AG09309 (cell line): ENCODE data around the gene OLIG2.

Source experiments
- DNase-seq: peaks from one replicate; pipeline ENCODE4 v3.0.0-alpha.2; 2010; ENCODE audit warnings: low read depth
- H3K4me3 ChIP-seq: 2 replicates; pipeline ENCODE4 v1.5.1; 2011; ENCODE audit warnings: mild to moderate bottlenecking, low read depth, low read length, moderate library complexity; ENCODE audit not compliant: control insufficient read depth
- TF ChIP-seq, protein P1 (sequence below): IDR thresholded peaks from 2 replicates; pipeline ENCODE4 v1.5.1; 2011; ENCODE audit warnings: mild to moderate bottlenecking, low read depth, low read length, inconsistent platforms; ENCODE audit not compliant: insufficient read depth, control insufficient read depth; ENCODE audit errors: missing control alignments

The OLIG2 gene

DNA sequence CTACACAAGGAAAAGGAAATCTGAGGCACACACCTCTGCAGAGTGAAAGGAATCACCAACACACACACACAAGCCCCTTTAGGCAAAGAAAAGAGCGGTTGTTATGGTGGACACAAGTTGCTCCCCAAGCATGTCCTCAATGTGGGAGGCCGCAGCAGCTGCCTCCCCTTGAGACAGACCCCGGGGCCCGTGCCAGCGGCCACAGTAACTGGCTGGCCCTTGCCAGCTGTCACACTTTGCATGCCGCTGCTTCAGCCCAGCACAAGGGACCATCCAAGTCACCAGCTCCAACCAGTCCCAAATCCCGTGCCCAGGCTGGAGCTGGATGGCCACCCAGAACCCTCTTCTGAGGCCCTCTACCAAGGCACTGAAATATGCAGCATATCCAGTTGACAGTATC lies 41.3 kb downstream of the OLIG2 start:
- DNase-seq = no peak
- H3K4me3 ChIP-seq = no peak overlapping the region
- TF ChIP-seq, protein P1, sequence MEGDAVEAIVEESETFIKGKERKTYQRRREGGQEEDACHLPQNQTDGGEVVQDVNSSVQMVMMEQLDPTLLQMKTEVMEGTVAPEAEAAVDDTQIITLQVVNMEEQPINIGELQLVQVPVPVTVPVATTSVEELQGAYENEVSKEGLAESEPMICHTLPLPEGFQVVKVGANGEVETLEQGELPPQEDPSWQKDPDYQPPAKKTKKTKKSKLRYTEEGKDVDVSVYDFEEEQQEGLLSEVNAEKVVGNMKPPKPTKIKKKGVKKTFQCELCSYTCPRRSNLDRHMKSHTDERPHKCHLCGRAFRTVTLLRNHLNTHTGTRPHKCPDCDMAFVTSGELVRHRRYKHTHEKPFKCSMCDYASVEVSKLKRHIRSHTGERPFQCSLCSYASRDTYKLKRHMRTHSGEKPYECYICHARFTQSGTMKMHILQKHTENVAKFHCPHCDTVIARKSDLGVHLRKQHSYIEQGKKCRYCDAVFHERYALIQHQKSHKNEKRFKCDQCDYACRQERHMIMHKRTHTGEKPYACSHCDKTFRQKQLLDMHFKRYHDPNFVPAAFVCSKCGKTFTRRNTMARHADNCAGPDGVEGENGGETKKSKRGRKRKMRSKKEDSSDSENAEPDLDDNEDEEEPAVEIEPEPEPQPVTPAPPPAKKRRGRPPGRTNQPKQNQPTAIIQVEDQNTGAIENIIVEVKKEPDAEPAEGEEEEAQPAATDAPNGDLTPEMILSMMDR = no peak

DNA sequence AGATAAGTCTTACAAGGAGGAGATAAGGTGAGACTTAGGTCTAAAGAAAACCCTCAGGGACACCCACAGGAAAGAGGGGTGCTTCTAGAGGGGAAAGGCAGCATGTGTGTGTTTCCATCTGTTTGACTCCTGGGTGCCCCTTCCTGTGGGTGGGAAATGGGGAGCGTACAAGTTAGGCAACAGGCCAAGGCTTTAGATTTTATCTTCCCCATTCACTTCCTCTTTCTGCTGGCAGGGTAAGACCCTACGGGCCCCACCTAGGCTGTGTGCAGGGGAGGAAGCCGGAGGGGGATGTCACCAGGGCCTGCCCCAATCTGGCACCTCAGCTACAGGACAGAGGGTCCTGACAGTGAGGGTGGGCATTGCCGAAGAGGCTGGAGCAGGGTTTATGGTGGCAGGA lies 41.7 kb downstream of the OLIG2 start:
- H3K4me3 ChIP-seq = no peak overlapping the region
- TF ChIP-seq, protein P1 = no peak
- no peak for DNase-seq

DNA sequence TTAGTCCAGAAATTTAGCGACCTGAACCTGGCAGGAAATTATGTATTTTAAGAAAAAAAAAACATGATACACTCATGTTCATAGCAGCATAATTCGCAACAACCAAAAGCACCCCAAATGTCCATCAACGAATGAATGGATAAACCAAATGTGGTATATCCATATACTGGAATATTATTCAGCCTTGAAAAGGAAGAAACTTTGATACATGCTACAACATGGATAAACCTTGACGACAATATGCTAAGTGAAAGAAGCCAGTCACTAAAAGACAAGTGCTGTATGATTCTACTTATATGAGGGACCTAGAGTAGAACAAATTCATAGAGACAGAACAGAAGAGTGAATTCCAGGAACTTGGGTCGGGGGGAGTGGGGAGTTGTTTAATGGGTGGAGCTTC lies 43.5 kb downstream of the OLIG2 start:
- no peak for DNase-seq
- no peak overlapping the region for H3K4me3 ChIP-seq
- TF ChIP-seq, protein P1 = no peak

DNA sequence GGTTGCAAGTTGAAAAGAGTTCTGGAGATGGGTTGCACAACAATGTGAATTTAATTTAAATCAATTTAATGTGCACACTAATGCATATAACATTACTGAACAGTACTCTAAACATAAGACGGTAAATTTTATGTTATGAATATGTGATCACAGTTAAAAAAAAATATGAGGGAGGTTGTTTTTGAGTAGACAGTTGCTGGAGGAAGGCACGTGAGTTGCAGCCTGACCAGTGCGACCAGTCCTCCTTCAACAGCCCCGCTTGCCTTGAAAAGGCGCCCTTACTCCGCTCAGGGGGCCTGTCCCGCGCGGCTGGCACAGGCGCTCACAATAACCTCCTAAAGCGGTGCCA lies 43.9 kb downstream of the OLIG2 start:
- no peak for DNase-seq
- TF ChIP-seq, protein P1 = no peak
- H3K4me3 ChIP-seq = no peak overlapping the region

DNA sequence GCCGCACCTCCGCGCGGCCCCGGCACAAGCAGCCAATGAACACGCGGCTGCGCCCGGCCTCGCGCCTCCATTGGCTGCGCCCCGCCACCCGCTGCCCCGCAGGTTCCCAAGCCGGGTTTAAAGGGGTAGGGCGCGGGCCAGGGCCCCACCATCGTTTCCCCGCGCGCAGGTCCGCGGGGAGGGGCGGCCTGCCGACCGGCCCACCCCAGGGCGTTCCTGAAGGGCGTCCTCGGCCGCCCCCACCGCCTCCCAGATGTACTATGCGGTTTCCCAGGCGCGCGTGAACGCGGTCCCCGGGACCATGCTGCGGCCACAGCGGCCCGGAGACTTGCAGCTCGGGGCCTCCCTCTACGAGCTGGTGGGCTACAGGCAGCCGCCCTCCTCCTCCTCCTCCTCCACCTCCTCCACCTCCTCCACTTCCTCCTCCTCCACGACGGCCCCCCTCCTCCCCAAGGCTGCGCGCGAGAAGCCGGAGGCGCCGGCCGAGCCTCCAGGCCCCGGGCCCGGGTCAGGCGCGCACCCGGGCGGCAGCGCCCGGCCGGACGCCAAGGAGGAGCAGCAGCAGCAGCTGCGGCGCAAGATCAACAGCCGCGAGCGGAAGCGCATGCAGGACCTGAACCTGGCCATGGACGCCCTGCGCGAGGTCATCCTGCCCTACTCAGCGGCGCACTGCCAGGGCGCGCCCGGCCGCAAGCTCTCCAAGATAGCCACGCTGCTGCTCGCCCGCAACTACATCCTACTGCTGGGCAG lies 44.4 kb downstream of the OLIG2 start, which contains the start of gene OLIG1:
TSS of gene OLIG1 (plus strand) at position 148 of the 750 bp plus-strand sequence. CDS start at position 254, 106 bp downstream.
- TF ChIP-seq, protein P1 = no peak
- H3K4me3 ChIP-seq = no peak within 1 kb of the TSS
- no peak for DNase-seq

DNA sequence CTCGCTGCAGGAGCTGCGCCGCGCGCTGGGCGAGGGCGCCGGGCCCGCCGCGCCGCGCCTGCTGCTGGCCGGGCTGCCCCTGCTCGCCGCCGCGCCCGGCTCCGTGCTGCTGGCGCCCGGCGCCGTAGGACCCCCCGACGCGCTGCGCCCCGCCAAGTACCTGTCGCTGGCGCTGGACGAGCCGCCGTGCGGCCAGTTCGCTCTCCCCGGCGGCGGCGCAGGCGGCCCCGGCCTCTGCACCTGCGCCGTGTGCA lies 44.9 kb downstream of the OLIG2 start:
- TF ChIP-seq, protein P1 = no peak
- no peak overlapping the region for H3K4me3 ChIP-seq

More for the DNA sequence above, 44.9 kb downstream of the OLIG2 start:
- no peak for DNase-seq
